ENCODE measurements around the gene HSPB3. TPM values are rescaled to one million over a fixed set of nuclear protein-coding genes. Genes with fewer than 3 reads are reported as not detected.

HSPB3 gene
- total and polyA plus RNA-seq, 2 donors (not counting 1 experiment from before 2014, with no cell fraction given): 18.6 to 21.1 TPM

DNA sequence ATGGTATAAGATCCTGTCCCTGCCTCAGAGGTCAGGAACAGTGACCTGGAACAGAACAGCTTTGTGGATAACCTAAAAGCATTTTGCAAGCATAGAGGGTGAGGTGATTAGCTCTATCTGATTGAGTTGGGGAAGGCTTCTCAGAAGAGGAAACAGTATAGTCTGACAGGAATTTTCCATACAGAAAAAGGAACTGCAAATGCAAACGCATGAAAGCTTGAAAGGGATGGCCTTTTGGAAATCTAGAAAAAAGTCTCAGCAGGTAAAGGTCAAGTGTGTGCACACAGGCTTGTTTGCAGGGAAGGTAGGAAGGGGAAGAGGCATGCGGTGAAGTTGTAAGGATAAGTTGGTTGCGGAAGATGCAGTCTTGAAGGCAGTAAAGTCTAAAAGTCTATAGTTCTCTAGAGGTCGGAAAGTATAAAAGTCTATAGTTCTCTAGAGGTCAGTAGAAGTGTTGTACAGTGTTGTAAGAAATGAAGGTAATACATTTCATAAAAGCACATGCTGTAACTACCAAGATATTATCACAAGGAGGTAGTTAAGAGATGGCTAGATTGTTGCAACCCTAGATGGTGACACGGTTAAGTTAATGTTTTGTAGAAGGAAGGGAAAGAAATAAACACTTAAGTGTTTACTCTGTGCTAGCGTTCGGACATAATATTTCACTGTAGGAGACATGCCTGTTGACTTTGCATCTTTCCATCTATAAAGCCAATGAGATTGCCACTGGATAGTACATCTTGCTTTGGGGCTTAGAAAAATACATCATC is 16.7 kb upstream of the HSPB3 start:
- H3K4me2 ChIP-seq (ENCODE audit: extremely low read depth, insufficient read depth, low read length): no peak overlapping the region
- no peak for DNase-seq (ENCODE audit: low read depth in 2 of 2)
- H3K27ac ChIP-seq (ENCODE audit: insufficient read depth, low read length): no peak overlapping the region

DNA sequence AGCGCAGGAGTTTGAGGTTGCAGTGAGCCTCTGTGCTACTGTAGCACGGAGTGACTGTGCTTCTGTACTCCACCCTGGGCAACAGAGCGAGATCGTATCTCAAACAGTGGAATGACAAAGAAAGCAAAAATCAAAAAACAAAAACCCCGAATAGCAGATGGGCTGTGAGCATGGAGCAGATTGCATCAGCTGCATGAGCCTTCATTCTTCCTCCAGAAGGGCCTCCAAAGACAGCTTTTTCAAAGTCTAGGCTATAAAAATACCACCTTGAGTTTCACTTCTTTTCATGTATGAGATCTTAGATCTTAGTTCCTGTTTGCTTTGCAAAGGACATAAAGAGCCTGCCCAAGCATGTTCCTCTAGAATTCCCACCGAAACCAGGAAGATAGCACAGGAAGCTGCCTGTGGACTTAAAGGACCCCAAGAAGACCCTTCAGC is 15.0 kb upstream of the HSPB3 start:
- no peak overlapping the region for H3K27ac ChIP-seq (ENCODE audit: insufficient read depth, low read length)
- H3K4me1 ChIP-seq (ENCODE audit: control insufficient read depth, extremely low read depth, insufficient read depth, low read length): no peaks in the 10 kb centered on the region
- DNase-seq (ENCODE audit: low read depth in 2 of 2): no peak
- H4K20me1 ChIP-seq (ENCODE audit: control insufficient read depth, extremely low read depth, insufficient read depth, low read length): no peaks in the 10 kb centered on the region
- H3K36me3 ChIP-seq (ENCODE audit: control insufficient read depth, insufficient read depth, low read length): no peaks in the 10 kb centered on the region
- no peaks in the 10 kb centered on the region for H3K9me3 ChIP-seq (ENCODE audit: control insufficient read depth, insufficient read depth, low read depth, low read length)
- H3K9ac ChIP-seq (ENCODE audit: insufficient read depth, low read length): no peak overlapping the region
- H2AFZ ChIP-seq (ENCODE audit: low read length): no peak overlapping the region
- H3K27me3 ChIP-seq (ENCODE audit: control insufficient read depth, insufficient read depth, low read length): peaks cover 7% of the 10 kb centered on the region
- no peak overlapping the region for H3K4me3 ChIP-seq (replicated peaks in 1 of 4; ENCODE audit: control extremely low read depth in 1 of 4, insufficient read depth in 1 of 4, low read depth in 3 of 4, low read length in 4 of 4)
- no peaks in the 10 kb centered on the region for H3K79me2 ChIP-seq (ENCODE audit: control insufficient read depth, insufficient read depth, low read length)
- TF ChIP-seq CTCF (conservative IDR thresholded peaks at IDR 0.05 in 1 of 2, IDR thresholded peaks at IDR 0.05 in 1 of 2; ENCODE audit: low read depth in 1 of 2, low read length in 2 of 2) (no peak), EZH2 (IDR thresholded peaks at IDR 0.05; ENCODE audit: low read length, missing control alignments) (no peak)
- H3K4me2 ChIP-seq (ENCODE audit: extremely low read depth, insufficient read depth, low read length): no peak overlapping the region

More for the DNA sequence above, 16.7 kb upstream of the HSPB3 start:
- H3K4me3 ChIP-seq (replicated peaks in 1 of 4; ENCODE audit: control extremely low read depth in 1 of 4, insufficient read depth in 1 of 4, low read depth in 3 of 4, low read length in 4 of 4): no peak overlapping the region
- TF ChIP-seq CTCF (conservative IDR thresholded peaks at IDR 0.05 in 1 of 2, IDR thresholded peaks at IDR 0.05 in 1 of 2; ENCODE audit: low read depth in 1 of 2, low read length in 2 of 2): no peak
- TF ChIP-seq EZH2 (IDR thresholded peaks at IDR 0.05; ENCODE audit: low read length, missing control alignments): no peak
- no peaks in the 10 kb centered on the region for H3K79me2 ChIP-seq (ENCODE audit: control insufficient read depth, insufficient read depth, low read length)
- no peak overlapping the region for H3K9ac ChIP-seq (ENCODE audit: insufficient read depth, low read length)
- peaks cover 11% of the 10 kb centered on the region for H3K27me3 ChIP-seq (ENCODE audit: control insufficient read depth, insufficient read depth, low read length)
- no peak overlapping the region for H2AFZ ChIP-seq (ENCODE audit: low read length)
- H3K36me3 ChIP-seq (ENCODE audit: control insufficient read depth, insufficient read depth, low read length): no peaks in the 10 kb centered on the region
- H4K20me1 ChIP-seq (ENCODE audit: control insufficient read depth, extremely low read depth, insufficient read depth, low read length): no peaks in the 10 kb centered on the region
- no peaks in the 10 kb centered on the region for H3K4me1 ChIP-seq (ENCODE audit: control insufficient read depth, extremely low read depth, insufficient read depth, low read length)
- no peaks in the 10 kb centered on the region for H3K9me3 ChIP-seq (ENCODE audit: control insufficient read depth, insufficient read depth, low read depth, low read length)

GRCh38 chr5:54442271-54442670 is 13.2 kb upstream of the HSPB3 start:
- Histone ChIP-seq H3K27me3 (ENCODE audit: control insufficient read depth, insufficient read depth, low read length) (peaks cover 11% of the 10 kb centered on the region), H3K36me3 (ENCODE audit: control insufficient read depth, insufficient read depth, low read length) (no peaks in the 10 kb centered on the region), H2AFZ (ENCODE audit: low read length) (no peak overlapping the region), H3K9ac (ENCODE audit: insufficient read depth, low read length) (no peak overlapping the region), H3K4me1 (ENCODE audit: control insufficient read depth, extremely low read depth, insufficient read depth, low read length) (no peaks in the 10 kb centered on the region), H4K20me1 (ENCODE audit: control insufficient read depth, extremely low read depth, insufficient read depth, low read length) (no peaks in the 10 kb centered on the region), H3K4me3 (replicated peaks in 1 of 4; ENCODE audit: control extremely low read depth in 1 of 4, insufficient read depth in 1 of 4, low read depth in 3 of 4, low read length in 4 of 4) (no peak overlapping the region), H3K9me3 (ENCODE audit: control insufficient read depth, insufficient read depth, low read depth, low read length) (no peaks in the 10 kb centered on the region), H3K4me2 (ENCODE audit: extremely low read depth, insufficient read depth, low read length) (no peak overlapping the region), H3K27ac (ENCODE audit: insufficient read depth, low read length) (no peak overlapping the region), H3K79me2 (ENCODE audit: control insufficient read depth, insufficient read depth, low read length) (no peaks in the 10 kb centered on the region)
- TF ChIP-seq CTCF (conservative IDR thresholded peaks at IDR 0.05 in 1 of 2, IDR thresholded peaks at IDR 0.05 in 1 of 2; ENCODE audit: low read depth in 1 of 2, low read length in 2 of 2): no peak
- TF ChIP-seq EZH2 (IDR thresholded peaks at IDR 0.05; ENCODE audit: low read length, missing control alignments): no peak
- peak in 1 of 2 donors; percentile 27 for DNase-seq (ENCODE audit: low read depth in 2 of 2)
